ENCODE measurements around the gene MCOLN2. TPM values are rescaled to one million over a fixed set of nuclear protein-coding genes. Genes with fewer than 3 reads are reported as not detected.

Gene MCOLN2
- total RNA-seq, 2 experiments from 2014 or later = 9.7 TPM

GRCh38 chr1:84941843-84942242 lies 55.1 kb downstream of the MCOLN2 start:
- ChIA-PET CTCF (no interaction called here), POLR2A (no interaction called here)
- Histone ChIP-seq H3K4me1 (ENCODE audit: insufficient read depth, low read length) (peaks cover 10% of the 10 kb centered on the region), H3K4me3 (ENCODE audit: low read length) (no peak overlapping the region), H3K27me3 (ENCODE audit: control insufficient read depth in 1 of 2, insufficient read depth in 2 of 2, low read length in 2 of 2) (no peaks in the 10 kb centered on the region), H3K9me3 (ENCODE audit: control insufficient read depth in 1 of 2, insufficient read depth in 1 of 2, low read length in 2 of 2) (no peaks in the 10 kb centered on the region), H3K36me3 (ENCODE audit: insufficient read depth, low read length) (peaks cover 2% of the 10 kb centered on the region), H3K27ac (ENCODE audit: low read depth in 1 of 2, low read length in 2 of 2) (no peak overlapping the region)
- H3K27ac Mint-ChIP-seq = no peak overlapping the region
- H3K27me3 Mint-ChIP-seq = no peaks in the 10 kb centered on the region
- H3K4me3 Mint-ChIP-seq = no peak overlapping the region
- no peaks in the 10 kb centered on the region for H3K9me3 Mint-ChIP-seq
- peaks cover 6% of the 10 kb centered on the region for H3K36me3 Mint-ChIP-seq (ENCODE audit: low read depth)
- peaks cover 15% of the 10 kb centered on the region for H3K4me1 Mint-ChIP-seq (ENCODE audit: low read depth)
- intact Hi-C loops (cut with DNase I, micrococcal nuclease) = loop anchor here in 1 of 2 experiments (2.0 to 5.0 kb wide), 3 partner anchors 165 to 317 kb away; partner anchors contain the start of gene C1orf52
- DNase-seq (no peak), ATAC-seq (ENCODE audit: poor library complexity) (no peak)
- no peak for TF ChIP-seq CTCF (IDR thresholded peaks at IDR 0.05)

- no peak for TF ChIP-seq CTCF (IDR thresholded peaks at IDR 0.05)
- Histone ChIP-seq H3K36me3 (ENCODE audit: insufficient read depth, low read length) (peaks cover 2% of the 10 kb centered on the region), H3K9me3 (ENCODE audit: control insufficient read depth in 1 of 2, insufficient read depth in 1 of 2, low read length in 2 of 2) (no peaks in the 10 kb centered on the region), H3K27me3 (ENCODE audit: control insufficient read depth in 1 of 2, insufficient read depth in 2 of 2, low read length in 2 of 2) (no peaks in the 10 kb centered on the region), H3K27ac (ENCODE audit: low read depth in 1 of 2, low read length in 2 of 2) (no peak overlapping the region), H3K4me1 (ENCODE audit: insufficient read depth, low read length) (peaks cover 8% of the 10 kb centered on the region), H3K4me3 (ENCODE audit: low read length) (no peak overlapping the region)
- intact Hi-C loops (cut with DNase I, micrococcal nuclease) = loop anchor here in 1 of 2 experiments (5.0 kb wide), 1 partner anchor 167 kb away; no protein-coding TSS in a partner anchor
- H3K27me3 Mint-ChIP-seq = no peaks in the 10 kb centered on the region
- ATAC-seq (ENCODE audit: poor library complexity) = no peak
- peaks cover 9% of the 10 kb centered on the region for H3K4me1 Mint-ChIP-seq (ENCODE audit: low read depth)
- no peak overlapping the region for H3K27ac Mint-ChIP-seq
- H3K4me3 Mint-ChIP-seq = no peak overlapping the region
- no peak for DNase-seq
- H3K9me3 Mint-ChIP-seq = no peaks in the 10 kb centered on the region
- peaks cover 6% of the 10 kb centered on the region for H3K36me3 Mint-ChIP-seq (ENCODE audit: low read depth)
- CTCF ChIA-PET = no interaction called here
- POLR2A ChIA-PET = no interaction called here
Observed at GRCh38 chr1:84940481-84940880, 56.4 kb downstream of the MCOLN2 start.

DNA sequence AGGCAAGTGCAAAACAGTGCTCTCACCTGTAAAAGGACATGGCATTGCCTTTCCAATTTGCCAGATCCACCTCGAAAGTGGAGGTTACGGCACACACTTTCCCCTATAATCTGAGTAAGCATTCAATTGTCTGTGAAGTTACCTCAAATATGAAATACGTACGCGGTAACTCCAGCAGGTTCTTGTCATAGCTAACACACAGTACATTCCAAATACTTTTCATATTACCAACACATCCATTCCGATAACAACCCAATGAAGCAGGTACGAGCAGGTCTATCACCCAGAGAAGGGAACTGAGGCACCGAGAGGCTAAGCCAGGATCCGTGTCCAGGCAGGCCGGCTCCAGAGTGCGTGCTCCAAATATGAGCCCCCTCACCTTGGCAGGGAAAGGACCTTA lies 57.2 kb downstream of the MCOLN2 start:
- no peak overlapping the region for H3K4me3 Mint-ChIP-seq
- POLR2A ChIA-PET = no interaction called here
- no peak overlapping the region for H3K27ac ChIP-seq (ENCODE audit: low read depth in 1 of 2, low read length in 2 of 2)

More for the DNA sequence above, 57.2 kb downstream of the MCOLN2 start:
- Mint-ChIP-seq H3K27ac (no peak overlapping the region), H3K27me3 (no peaks in the 10 kb centered on the region), H3K36me3 (ENCODE audit: low read depth) (no peaks in the 10 kb centered on the region), H3K9me3 (no peaks in the 10 kb centered on the region), H3K4me1 (ENCODE audit: low read depth) (peaks cover 2% of the 10 kb centered on the region)
- DNase-seq = no peak
- peaks cover 7% of the 10 kb centered on the region for H3K4me1 ChIP-seq (ENCODE audit: insufficient read depth, low read length)
- intact Hi-C loops (cut with DNase I, micrococcal nuclease) = loop anchor here (5.0 to 10.0 kb wide), 7 partner anchors 168 to 1032 kb away; partner anchors contain the start of gene PRKACB (in 1 of the 2)
- CTCF ChIA-PET = no interaction called here
- ATAC-seq (ENCODE audit: poor library complexity) = no peak
- H3K9me3 ChIP-seq (ENCODE audit: control insufficient read depth in 1 of 2, insufficient read depth in 1 of 2, low read length in 2 of 2) = no peaks in the 10 kb centered on the region
- peaks cover 2% of the 10 kb centered on the region for H3K36me3 ChIP-seq (ENCODE audit: insufficient read depth, low read length)
- TF ChIP-seq CTCF (IDR thresholded peaks at IDR 0.05) = no peak
- no peak overlapping the region for H3K4me3 ChIP-seq (ENCODE audit: low read length)
- no peaks in the 10 kb centered on the region for H3K27me3 ChIP-seq (ENCODE audit: control insufficient read depth in 1 of 2, insufficient read depth in 2 of 2, low read length in 2 of 2)

Measured in CD4-positive, alpha-beta T cell (primary cell).